ENCODE results near the gene PTPRN2.
"Not testable (repeated sequence)": the region's sequence is repeated elsewhere in the genome, so short reads cannot be mapped to it uniquely, and the experiment has no call there.

DNA sequence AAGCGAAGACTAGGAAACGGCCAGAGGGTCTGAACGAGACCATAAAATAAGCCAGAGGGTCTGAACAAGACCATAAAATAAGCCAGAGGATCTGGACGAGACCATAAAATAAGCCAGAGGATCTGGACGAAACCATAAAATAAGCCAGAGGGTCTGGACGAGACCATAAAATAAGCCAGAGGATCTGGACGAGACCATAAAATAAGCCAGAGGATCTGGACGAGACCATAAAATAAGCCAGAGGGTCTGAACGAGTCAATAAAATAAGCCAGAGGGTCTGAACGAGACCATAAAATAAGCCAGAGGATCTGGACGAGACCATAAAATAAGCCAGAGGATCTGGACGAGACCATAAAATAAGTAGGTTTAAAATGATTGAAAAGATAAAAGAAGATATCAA, 692.5 kb downstream of the PTPRN2 start:
- TF ChIP-seq POLR2A (IDR thresholded peaks at IDR 0.05; ENCODE audit: extremely low read depth, insufficient read length); MYC (IDR thresholded peaks at IDR 0.05; ENCODE audit: low read depth, low read length): not testable (repeated sequence)
- TF ChIP-seq, protein P1, sequence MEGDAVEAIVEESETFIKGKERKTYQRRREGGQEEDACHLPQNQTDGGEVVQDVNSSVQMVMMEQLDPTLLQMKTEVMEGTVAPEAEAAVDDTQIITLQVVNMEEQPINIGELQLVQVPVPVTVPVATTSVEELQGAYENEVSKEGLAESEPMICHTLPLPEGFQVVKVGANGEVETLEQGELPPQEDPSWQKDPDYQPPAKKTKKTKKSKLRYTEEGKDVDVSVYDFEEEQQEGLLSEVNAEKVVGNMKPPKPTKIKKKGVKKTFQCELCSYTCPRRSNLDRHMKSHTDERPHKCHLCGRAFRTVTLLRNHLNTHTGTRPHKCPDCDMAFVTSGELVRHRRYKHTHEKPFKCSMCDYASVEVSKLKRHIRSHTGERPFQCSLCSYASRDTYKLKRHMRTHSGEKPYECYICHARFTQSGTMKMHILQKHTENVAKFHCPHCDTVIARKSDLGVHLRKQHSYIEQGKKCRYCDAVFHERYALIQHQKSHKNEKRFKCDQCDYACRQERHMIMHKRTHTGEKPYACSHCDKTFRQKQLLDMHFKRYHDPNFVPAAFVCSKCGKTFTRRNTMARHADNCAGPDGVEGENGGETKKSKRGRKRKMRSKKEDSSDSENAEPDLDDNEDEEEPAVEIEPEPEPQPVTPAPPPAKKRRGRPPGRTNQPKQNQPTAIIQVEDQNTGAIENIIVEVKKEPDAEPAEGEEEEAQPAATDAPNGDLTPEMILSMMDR (IDR thresholded peaks at IDR 0.05; ENCODE audit: low read depth, low read length): not testable (repeated sequence)
